ENCODE results near the gene PDLIM7. TPM values are rescaled to one million over a fixed set of nuclear protein-coding genes. Genes with fewer than 3 reads are reported as not detected.

PDLIM7 gene
- total and polyA plus RNA-seq, 2 experiments from 2014 or later, result 165 to 537 TPM

DNA sequence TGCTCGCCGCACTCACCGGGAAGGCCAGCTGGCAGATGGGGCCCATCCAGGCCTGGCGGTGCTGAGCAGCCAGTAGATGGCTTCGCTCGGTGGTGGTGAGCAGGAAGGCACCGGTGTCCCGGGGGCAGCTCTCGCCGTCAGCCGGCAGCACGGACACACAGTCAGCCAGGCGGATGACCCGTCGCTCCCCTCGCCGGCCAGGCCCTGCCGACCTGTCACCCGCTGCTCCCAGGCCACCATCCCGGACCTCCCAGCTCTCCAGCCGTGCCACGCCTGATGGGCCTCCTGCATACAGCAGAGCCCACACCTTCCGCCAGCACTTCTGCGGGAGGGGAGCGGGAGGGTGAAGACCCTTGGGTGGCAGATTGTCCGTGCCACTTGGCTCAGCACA lies 10.8 kb upstream of the PDLIM7 start:
- TF ChIP-seq, protein P1, sequence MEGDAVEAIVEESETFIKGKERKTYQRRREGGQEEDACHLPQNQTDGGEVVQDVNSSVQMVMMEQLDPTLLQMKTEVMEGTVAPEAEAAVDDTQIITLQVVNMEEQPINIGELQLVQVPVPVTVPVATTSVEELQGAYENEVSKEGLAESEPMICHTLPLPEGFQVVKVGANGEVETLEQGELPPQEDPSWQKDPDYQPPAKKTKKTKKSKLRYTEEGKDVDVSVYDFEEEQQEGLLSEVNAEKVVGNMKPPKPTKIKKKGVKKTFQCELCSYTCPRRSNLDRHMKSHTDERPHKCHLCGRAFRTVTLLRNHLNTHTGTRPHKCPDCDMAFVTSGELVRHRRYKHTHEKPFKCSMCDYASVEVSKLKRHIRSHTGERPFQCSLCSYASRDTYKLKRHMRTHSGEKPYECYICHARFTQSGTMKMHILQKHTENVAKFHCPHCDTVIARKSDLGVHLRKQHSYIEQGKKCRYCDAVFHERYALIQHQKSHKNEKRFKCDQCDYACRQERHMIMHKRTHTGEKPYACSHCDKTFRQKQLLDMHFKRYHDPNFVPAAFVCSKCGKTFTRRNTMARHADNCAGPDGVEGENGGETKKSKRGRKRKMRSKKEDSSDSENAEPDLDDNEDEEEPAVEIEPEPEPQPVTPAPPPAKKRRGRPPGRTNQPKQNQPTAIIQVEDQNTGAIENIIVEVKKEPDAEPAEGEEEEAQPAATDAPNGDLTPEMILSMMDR (IDR thresholded peaks at IDR 0.05; ENCODE audit: low read depth, low read length), result no peak
- H3K27me3 ChIP-seq, result no peaks in the 10 kb centered on the region
- no peaks in the 10 kb centered on the region for H3K4me1 ChIP-seq (ENCODE audit: low read depth)
- no peak overlapping the region for H3K4me3 ChIP-seq
- no peak for DNase-seq (ENCODE audit: low read depth in 1 of 2, low spot score in 1 of 2)
- no peak overlapping the region for H3K27ac ChIP-seq
- H3K9me3 ChIP-seq (ENCODE audit: low read depth), result no peaks in the 10 kb centered on the region
- H3K36me3 ChIP-seq, result peaks cover 22% of the 10 kb centered on the region

DNA sequence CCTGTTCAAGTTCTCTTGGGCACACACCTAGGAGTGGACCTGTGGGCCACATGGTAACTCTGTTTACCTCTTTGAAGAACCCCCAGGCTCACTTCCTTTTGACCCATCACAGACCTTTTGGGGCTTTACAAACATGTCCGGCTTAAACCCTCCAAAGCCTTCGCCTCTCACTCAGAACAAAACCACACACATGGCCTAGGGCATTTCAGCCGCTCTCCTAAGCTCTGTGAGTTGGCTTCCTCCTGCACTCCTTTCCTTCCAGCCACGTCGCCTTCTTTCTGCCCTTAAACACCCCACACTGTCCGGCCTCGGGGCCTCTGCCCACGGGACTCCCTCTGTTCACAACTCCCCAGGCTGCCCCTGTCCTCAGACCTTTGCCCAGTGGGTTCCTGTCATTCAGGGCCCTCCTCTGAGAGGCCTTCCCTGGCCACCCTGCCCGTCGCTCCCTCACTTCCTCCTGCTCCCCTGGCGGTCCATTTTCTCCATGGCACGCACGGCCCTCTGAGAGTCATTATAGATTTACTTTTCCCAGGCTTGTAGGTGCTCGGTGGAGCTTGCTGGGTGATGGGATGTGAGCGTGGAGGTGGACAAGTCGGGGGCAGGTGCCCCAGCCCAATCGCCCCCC lies 10.3 kb upstream of the PDLIM7 start:
- DNase-seq (ENCODE audit: low read depth in 1 of 2, low spot score in 1 of 2), result no peak
- Histone ChIP-seq H3K9me3 (ENCODE audit: low read depth) (no peaks in the 10 kb centered on the region), H3K36me3 (peaks cover 18% of the 10 kb centered on the region), H3K27me3 (no peaks in the 10 kb centered on the region), H3K4me3 (no peak overlapping the region), H3K4me1 (ENCODE audit: low read depth) (no peaks in the 10 kb centered on the region), H3K27ac (no peak overlapping the region)
- TF ChIP-seq, protein P1 (IDR thresholded peaks at IDR 0.05; ENCODE audit: low read depth, low read length), result no peak

DNA sequence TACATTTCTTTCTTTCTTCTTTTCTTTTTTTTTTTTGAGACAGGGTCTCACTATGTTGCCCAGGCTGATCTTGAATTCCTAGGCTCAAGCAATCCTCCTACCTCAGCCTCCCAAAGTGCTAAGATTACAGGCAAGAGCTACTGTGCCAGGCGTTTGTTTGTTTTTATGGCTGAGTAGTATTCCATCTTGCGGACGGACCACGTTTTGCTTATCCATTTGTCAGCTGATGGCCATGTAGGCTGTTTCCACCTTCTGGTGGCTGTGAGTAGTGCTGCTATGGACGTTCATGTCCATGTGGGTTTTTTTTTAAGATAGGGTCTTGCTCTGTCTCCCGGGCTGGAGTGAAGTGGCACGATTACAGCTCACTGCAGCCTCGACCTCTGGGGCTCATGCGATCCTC lies 9.8 kb upstream of the PDLIM7 start:
- peaks cover 15% of the 10 kb centered on the region for H3K36me3 ChIP-seq
- no peaks in the 10 kb centered on the region for H3K4me1 ChIP-seq (ENCODE audit: low read depth)
- no peaks in the 10 kb centered on the region for H3K9me3 ChIP-seq (ENCODE audit: low read depth)
- no peak overlapping the region for H3K27ac ChIP-seq
- DNase-seq (ENCODE audit: low read depth in 1 of 2, low spot score in 1 of 2), result no peak
- TF ChIP-seq, protein P1 (IDR thresholded peaks at IDR 0.05; ENCODE audit: low read depth, low read length), result no peak
- no peaks in the 10 kb centered on the region for H3K27me3 ChIP-seq
- no peak overlapping the region for H3K4me3 ChIP-seq

DNA sequence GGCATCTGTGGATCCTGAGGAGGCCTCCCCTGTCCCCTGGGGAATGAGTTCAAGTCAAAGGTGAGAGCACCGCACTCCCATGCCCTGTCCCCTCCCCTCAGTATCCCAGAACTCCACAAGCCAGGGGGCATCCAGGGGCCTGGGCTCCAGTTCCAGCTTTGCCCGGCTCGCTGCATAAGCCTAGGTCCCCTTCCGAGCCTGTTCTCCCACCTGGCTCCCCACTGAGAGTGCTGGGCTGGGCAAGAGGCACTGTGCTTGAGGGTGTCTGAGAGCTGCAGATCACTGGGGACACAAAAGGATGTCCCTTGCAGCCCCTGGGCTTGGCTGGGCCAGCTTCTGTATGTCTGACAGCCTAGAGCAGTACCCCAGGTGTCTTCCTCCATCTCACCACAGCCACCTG lies 7.7 kb upstream of the PDLIM7 start:
- no peak overlapping the region for H3K27ac ChIP-seq
- H3K4me3 ChIP-seq, result no peak overlapping the region
- TF ChIP-seq, protein P1 (IDR thresholded peaks at IDR 0.05; ENCODE audit: low read depth, low read length), result no peak
- H3K4me1 ChIP-seq (ENCODE audit: low read depth), result no peaks in the 10 kb centered on the region
- H3K9me3 ChIP-seq (ENCODE audit: low read depth), result no peaks in the 10 kb centered on the region
- no peaks in the 10 kb centered on the region for H3K27me3 ChIP-seq
- no peak for DNase-seq (ENCODE audit: low read depth in 1 of 2, low spot score in 1 of 2)
- no peaks in the 10 kb centered on the region for H3K36me3 ChIP-seq

DNA sequence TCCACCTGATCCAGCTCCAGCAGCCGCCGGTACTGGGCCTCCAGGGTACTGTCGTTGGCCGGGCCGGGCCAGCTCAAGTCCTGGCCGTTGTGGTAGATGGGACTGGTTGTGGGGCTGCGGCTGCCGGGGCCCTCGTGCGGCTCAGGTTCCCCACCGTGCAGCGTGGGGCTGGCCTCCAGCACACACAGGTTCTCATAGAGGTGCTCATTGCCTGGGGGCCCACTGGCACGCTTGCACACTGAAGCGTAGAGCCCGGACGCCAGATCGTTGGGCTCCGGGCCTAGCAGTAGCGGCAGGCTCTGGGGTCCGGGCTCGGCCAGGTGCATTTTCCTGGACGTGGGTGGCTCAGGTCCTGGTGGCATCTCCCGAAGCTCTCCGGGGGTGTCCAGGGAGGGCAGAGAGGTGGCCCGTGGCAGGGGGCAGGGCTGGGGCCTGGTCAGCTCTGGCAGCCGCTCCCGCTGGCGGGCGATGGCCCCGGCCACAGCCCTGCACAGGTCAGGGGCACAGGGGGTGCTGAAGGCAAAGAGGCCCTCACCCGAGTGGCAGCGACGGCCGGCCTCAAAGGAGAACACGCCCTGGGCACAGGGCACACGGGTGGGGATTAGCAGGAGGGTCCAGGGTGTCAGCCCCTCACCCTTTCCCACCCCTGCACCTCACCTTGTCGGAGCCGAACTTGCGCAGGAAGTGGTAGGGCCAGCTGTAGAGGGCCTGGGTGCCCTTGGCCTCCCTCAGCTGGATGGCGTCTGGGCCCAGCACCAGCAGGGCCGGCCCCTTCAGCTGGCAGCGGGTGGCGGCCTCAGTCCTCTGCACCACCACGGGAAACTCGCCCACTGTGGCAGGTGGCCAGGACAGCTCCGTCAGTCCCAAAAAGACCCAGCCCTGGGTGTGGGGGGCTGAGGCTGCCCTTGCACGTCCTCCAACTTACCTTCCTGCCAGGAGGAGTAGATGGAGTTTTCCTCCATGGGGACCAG lies 7.0 kb upstream of the PDLIM7 start:
- TF ChIP-seq, protein P1 (IDR thresholded peaks at IDR 0.05; ENCODE audit: low read depth, low read length), result no peak
- no peak for DNase-seq (ENCODE audit: low read depth in 1 of 2, low spot score in 1 of 2)
- H3K4me1 ChIP-seq (ENCODE audit: low read depth), result no peaks in the 10 kb centered on the region
- no peak overlapping the region for H3K4me3 ChIP-seq
- no peaks in the 10 kb centered on the region for H3K27me3 ChIP-seq
- no peak overlapping the region for H3K27ac ChIP-seq
- no peaks in the 10 kb centered on the region for H3K9me3 ChIP-seq (ENCODE audit: low read depth)
- no peaks in the 10 kb centered on the region for H3K36me3 ChIP-seq
